Activated CD4-positive, alpha-beta T cell treated with anti-CD3 and anti-CD28 coated beads for 4 hours (primary cell): ENCODE measurements around the gene SMIM12.
"Not testable (repeated sequence)": the region's sequence is repeated elsewhere in the genome, so short reads cannot be mapped to it uniquely, and the experiment has no call there.

Experiments used
- DNase-seq, 2 donors: peaks; one replicate each; pipeline ENCODE4 v3.0.0-alpha.2; 2020

Gene SMIM12

GRCh38 chr1:34842073-34842472, 17.5 kb downstream of the SMIM12 start:
- no peak for DNase-seq

- DNase-seq = no peak
Observed at GRCh38 chr1:34840426-34840825, 19.1 kb downstream of the SMIM12 start.

- DNase-seq = no peak
Observed at GRCh38 chr1:34839526-34840305, 19.8 kb downstream of the SMIM12 start.

- no peak for DNase-seq
Observed at GRCh38 chr1:34833711-34834110, 25.8 kb downstream of the SMIM12 start.

- no peak for DNase-seq
Observed at GRCh38 chr1:34831721-34832246, 27.8 kb downstream of the SMIM12 start.

- DNase-seq = no peak
Observed at GRCh38 chr1:34829250-34829649, 30.3 kb downstream of the SMIM12 start.

- DNase-seq = no peak
Observed at GRCh38 chr1:34828611-34829010, 30.9 kb downstream of the SMIM12 start.

- no peak for DNase-seq
Observed at GRCh38 chr1:34827341-34827941, 32.1 kb downstream of the SMIM12 start.

GRCh38 chr1:34825455-34826091, 34.0 kb downstream of the SMIM12 start:
- no peak for DNase-seq

GRCh38 chr1:34824817-34825454, 34.6 kb downstream of the SMIM12 start:
- DNase-seq = no peak

GRCh38 chr1:34822202-34822601, 37.3 kb downstream of the SMIM12 start:
- no peak for DNase-seq

- DNase-seq = not testable (repeated sequence)
Observed at GRCh38 chr1:34818862-34819261, 40.7 kb downstream of the SMIM12 start.

- no peak for DNase-seq
Observed at GRCh38 chr1:34816778-34817177, 42.8 kb downstream of the SMIM12 start.

GRCh38 chr1:34816332-34816731, 43.2 kb downstream of the SMIM12 start:
- no peak for DNase-seq

- DNase-seq = not testable (repeated sequence)
Observed at GRCh38 chr1:34810781-34811180, 48.8 kb downstream of the SMIM12 start.

- DNase-seq = no peak
Observed at GRCh38 chr1:34808051-34808810, 51.3 kb downstream of the SMIM12 start.

GRCh38 chr1:34806396-34806795, 53.2 kb downstream of the SMIM12 start:
- DNase-seq = no peak

GRCh38 chr1:34803770-34804169, 55.8 kb downstream of the SMIM12 start:
- DNase-seq = no peak
